ENCODE results near the gene KLRF2.

GRCh38 chr12:9933958-9934357 lies 52.7 kb downstream of the KLRF2 start:
- TF ChIP-seq POLR2AphosphoS5 (IDR thresholded peaks at IDR 0.05) (no peak), CTCF (IDR thresholded peaks at IDR 0.05) (no peak), EP300 (IDR thresholded peaks at IDR 0.05; ENCODE audit: low read depth) (no peak), POLR2A (IDR thresholded peaks at IDR 0.05) (no peak)

Data from transverse colon (tissue), 4 donors.